ENCODE data around the gene GPC5.

The GPC5 gene

DNA sequence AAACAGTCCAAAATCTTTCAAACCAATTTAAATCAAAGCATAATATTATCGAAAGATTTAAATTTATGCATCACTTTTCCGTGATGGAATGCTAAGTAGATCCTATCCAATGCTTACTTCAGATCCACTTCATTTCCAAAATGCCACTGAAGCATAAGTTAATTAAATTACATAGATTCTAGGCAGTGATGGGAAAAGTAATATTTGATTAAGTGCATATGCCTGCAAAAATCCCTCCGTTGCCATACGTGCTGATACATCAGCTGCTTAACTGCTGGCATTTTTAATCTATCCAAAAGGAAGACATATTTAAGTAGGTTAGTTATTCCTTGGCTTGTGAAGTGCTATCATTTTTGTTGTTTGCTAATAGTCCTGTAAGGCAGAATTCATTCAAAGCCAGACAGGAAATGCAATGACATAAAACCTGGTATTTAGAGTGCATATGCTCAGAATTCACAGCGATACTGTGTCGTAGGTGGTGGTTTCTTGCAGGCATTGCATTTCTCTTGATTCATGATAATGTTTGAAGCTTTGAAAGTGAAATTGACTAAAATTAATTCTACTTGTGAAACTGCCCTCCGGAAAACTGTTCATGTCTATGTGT is 1089.9 kb downstream of the GPC5 start:
- no peak overlapping the region for H3K4me2 ChIP-seq (ENCODE audit: low read length)
- H4K5ac ChIP-seq (ENCODE audit: low read length), result no peak overlapping the region
- H2BK15ac ChIP-seq (replicated peaks; ENCODE audit: low read depth), result no peak overlapping the region
- no peak overlapping the region for H2BK5ac ChIP-seq (ENCODE audit: low read length)
- no peak overlapping the region for H3K27ac ChIP-seq (ENCODE audit: low read depth, low read length)
- no peaks in the 10 kb centered on the region for H3K79me2 ChIP-seq (ENCODE audit: control insufficient read depth, insufficient read depth, low read length)
- no peak overlapping the region for H3K4me3 ChIP-seq (ENCODE audit: low read length)
- DNase-seq, result no peak
- no peak overlapping the region for H3K56ac ChIP-seq (ENCODE audit: low read length)
- no peaks in the 10 kb centered on the region for H3K27me3 ChIP-seq (ENCODE audit: insufficient read depth, low read length, poor library complexity)
- H4K8ac ChIP-seq (ENCODE audit: low read depth, low read length), result no peak overlapping the region
- H2AK5ac ChIP-seq (ENCODE audit: low read length), result no peak overlapping the region
- no peaks in the 10 kb centered on the region for H3K36me3 ChIP-seq (ENCODE audit: control insufficient read depth, insufficient read depth, low read length)
- H3K4ac ChIP-seq (ENCODE audit: low read depth, low read length), result no peak overlapping the region
- no peak overlapping the region for H2BK120ac ChIP-seq (ENCODE audit: low read depth, low read length)
- no peak overlapping the region for H3K23ac ChIP-seq (ENCODE audit: low read length)
- H3K18ac ChIP-seq (ENCODE audit: low read length), result no peak overlapping the region
- no peak overlapping the region for H3K9ac ChIP-seq (ENCODE audit: low read length)
- H3K4me1 ChIP-seq (ENCODE audit: control insufficient read depth, low read depth, low read length), result no peaks in the 10 kb centered on the region
- 100% methylated on average over 1 of the region's 7 CpGs for WGBS (ENCODE audit: extremely low coverage, insufficient coverage, low lambda C conversion rate)
- no peaks in the 10 kb centered on the region for H3K79me1 ChIP-seq (ENCODE audit: low read length)

DNA sequence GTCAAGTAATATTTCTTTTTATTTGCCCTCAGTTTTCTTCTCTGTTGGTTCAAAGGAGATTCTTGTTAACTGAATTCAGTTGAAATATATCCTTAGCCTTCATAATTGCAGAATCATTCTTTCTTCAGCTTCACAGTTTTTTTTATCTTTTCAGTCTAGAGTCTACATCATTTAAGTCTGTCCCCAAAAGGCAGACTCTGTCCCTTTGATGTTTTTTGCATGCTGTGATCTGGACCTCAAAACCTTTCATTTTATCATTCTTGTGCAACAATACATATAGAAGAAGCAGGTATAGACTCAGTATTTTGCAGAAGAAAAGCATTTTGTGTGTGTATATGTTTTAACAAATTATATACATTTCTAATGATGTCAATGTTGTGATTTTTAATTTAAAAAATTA is 1093.4 kb downstream of the GPC5 start:
- Histone ChIP-seq H3K18ac (ENCODE audit: low read length) (no peak overlapping the region), H3K9ac (ENCODE audit: low read length) (no peak overlapping the region), H2AK5ac (ENCODE audit: low read length) (no peak overlapping the region), H3K23ac (ENCODE audit: low read length) (no peak overlapping the region), H2BK120ac (ENCODE audit: low read depth, low read length) (no peak overlapping the region), H3K4me3 (ENCODE audit: low read length) (no peak overlapping the region), H3K36me3 (ENCODE audit: control insufficient read depth, insufficient read depth, low read length) (no peaks in the 10 kb centered on the region), H4K5ac (ENCODE audit: low read length) (no peak overlapping the region), H3K79me2 (ENCODE audit: control insufficient read depth, insufficient read depth, low read length) (no peaks in the 10 kb centered on the region), H3K56ac (ENCODE audit: low read length) (no peak overlapping the region), H3K27ac (ENCODE audit: low read depth, low read length) (no peak overlapping the region), H3K79me1 (ENCODE audit: low read length) (no peaks in the 10 kb centered on the region), H2BK15ac (replicated peaks; ENCODE audit: low read depth) (no peak overlapping the region), H3K4me2 (ENCODE audit: low read length) (no peak overlapping the region), H3K4ac (ENCODE audit: low read depth, low read length) (no peak overlapping the region), H3K4me1 (ENCODE audit: control insufficient read depth, low read depth, low read length) (no peaks in the 10 kb centered on the region), H3K27me3 (ENCODE audit: insufficient read depth, low read length, poor library complexity) (no peaks in the 10 kb centered on the region), H4K8ac (ENCODE audit: low read depth, low read length) (no peak overlapping the region), H2BK5ac (ENCODE audit: low read length) (no peak overlapping the region)
- DNase-seq, result no peak

DNA sequence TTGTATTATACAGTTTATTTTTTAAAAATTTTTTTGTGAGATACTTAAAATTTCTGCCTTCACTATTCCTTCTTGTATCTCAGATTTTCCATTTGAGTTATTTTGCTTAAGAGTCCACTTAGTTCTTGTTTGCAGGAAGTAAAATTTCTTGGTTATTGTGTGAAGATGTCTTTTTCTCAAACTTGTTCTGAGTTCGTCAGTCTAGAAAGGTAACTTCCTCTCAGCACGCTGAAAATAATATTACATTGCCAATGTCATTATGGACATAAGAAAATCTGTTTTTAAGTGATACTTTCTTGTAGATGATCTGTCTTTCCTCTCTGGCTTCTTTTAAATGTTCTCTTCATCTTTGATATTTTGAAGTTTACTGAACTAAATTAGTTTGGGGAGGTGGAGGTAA is 1096.5 kb downstream of the GPC5 start:
- H3K9ac ChIP-seq (ENCODE audit: low read length), result no peak overlapping the region
- H3K23ac ChIP-seq (ENCODE audit: low read length), result no peak overlapping the region
- H3K4me3 ChIP-seq (ENCODE audit: low read length), result no peak overlapping the region
- H2BK120ac ChIP-seq (ENCODE audit: low read depth, low read length), result no peak overlapping the region
- H3K27me3 ChIP-seq (ENCODE audit: insufficient read depth, low read length, poor library complexity), result no peaks in the 10 kb centered on the region
- DNase-seq, result no peak
- no peak overlapping the region for H2AK5ac ChIP-seq (ENCODE audit: low read length)
- H3K18ac ChIP-seq (ENCODE audit: low read length), result no peak overlapping the region
- H3K27ac ChIP-seq (ENCODE audit: low read depth, low read length), result no peak overlapping the region
- no peaks in the 10 kb centered on the region for H3K79me1 ChIP-seq (ENCODE audit: low read length)
- no peaks in the 10 kb centered on the region for H3K4me1 ChIP-seq (ENCODE audit: control insufficient read depth, low read depth, low read length)
- H3K4ac ChIP-seq (ENCODE audit: low read depth, low read length), result no peak overlapping the region
- H3K79me2 ChIP-seq (ENCODE audit: control insufficient read depth, insufficient read depth, low read length), result no peaks in the 10 kb centered on the region
- H4K5ac ChIP-seq (ENCODE audit: low read length), result no peak overlapping the region
- no peaks in the 10 kb centered on the region for H3K36me3 ChIP-seq (ENCODE audit: control insufficient read depth, insufficient read depth, low read length)
- no peak overlapping the region for H2BK15ac ChIP-seq (replicated peaks; ENCODE audit: low read depth)
- H4K8ac ChIP-seq (ENCODE audit: low read depth, low read length), result no peak overlapping the region
- H3K4me2 ChIP-seq (ENCODE audit: low read length), result no peak overlapping the region
- WGBS (ENCODE audit: extremely low coverage, insufficient coverage, low lambda C conversion rate), result no CpG with 5 or more reads among the region's 2 CpGs
- no peak overlapping the region for H3K56ac ChIP-seq (ENCODE audit: low read length)
- no peak overlapping the region for H2BK5ac ChIP-seq (ENCODE audit: low read length)

GRCh38 chr13:92500192-92500591 is 1101.8 kb downstream of the GPC5 start:
- Histone ChIP-seq H2BK120ac (ENCODE audit: low read depth, low read length) (no peak overlapping the region), H2BK15ac (replicated peaks; ENCODE audit: low read depth) (no peak overlapping the region), H2AK5ac (ENCODE audit: low read length) (no peak overlapping the region), H3K4ac (ENCODE audit: low read depth, low read length) (no peak overlapping the region), H3K4me3 (ENCODE audit: low read length) (no peak overlapping the region), H3K79me1 (ENCODE audit: low read length) (no peaks in the 10 kb centered on the region), H3K4me2 (ENCODE audit: low read length) (no peak overlapping the region), H3K9ac (ENCODE audit: low read length) (no peak overlapping the region), H3K36me3 (ENCODE audit: control insufficient read depth, insufficient read depth, low read length) (no peaks in the 10 kb centered on the region), H4K5ac (ENCODE audit: low read length) (no peak overlapping the region), H3K79me2 (ENCODE audit: control insufficient read depth, insufficient read depth, low read length) (no peaks in the 10 kb centered on the region), H3K27me3 (ENCODE audit: insufficient read depth, low read length, poor library complexity) (no peaks in the 10 kb centered on the region), H3K27ac (ENCODE audit: low read depth, low read length) (no peak overlapping the region), H3K4me1 (ENCODE audit: control insufficient read depth, low read depth, low read length) (no peaks in the 10 kb centered on the region), H4K8ac (ENCODE audit: low read depth, low read length) (no peak overlapping the region), H3K56ac (ENCODE audit: low read length) (no peak overlapping the region), H3K18ac (ENCODE audit: low read length) (no peak overlapping the region), H3K23ac (ENCODE audit: low read length) (no peak overlapping the region), H2BK5ac (ENCODE audit: low read length) (no peak overlapping the region)
- no CpG with 5 or more reads among the region's 6 CpGs for WGBS (ENCODE audit: extremely low coverage, insufficient coverage, low lambda C conversion rate)
- peak; percentile 75 for DNase-seq

GRCh38 chr13:92510416-92510815 is 1112.0 kb downstream of the GPC5 start:
- no peak overlapping the region for H2BK15ac ChIP-seq (replicated peaks; ENCODE audit: low read depth)
- H2AK5ac ChIP-seq (ENCODE audit: low read length), result no peak overlapping the region
- H3K4ac ChIP-seq (ENCODE audit: low read depth, low read length), result no peak overlapping the region
- H3K79me1 ChIP-seq (ENCODE audit: low read length), result no peaks in the 10 kb centered on the region
- no peak overlapping the region for H3K4me2 ChIP-seq (ENCODE audit: low read length)
- H3K36me3 ChIP-seq (ENCODE audit: control insufficient read depth, insufficient read depth, low read length), result no peaks in the 10 kb centered on the region
- H2BK120ac ChIP-seq (ENCODE audit: low read depth, low read length), result no peak overlapping the region
- H4K8ac ChIP-seq (ENCODE audit: low read depth, low read length), result no peak overlapping the region
- no peaks in the 10 kb centered on the region for H3K79me2 ChIP-seq (ENCODE audit: control insufficient read depth, insufficient read depth, low read length)
- no peak overlapping the region for H3K4me3 ChIP-seq (ENCODE audit: low read length)
- peak; percentile 82 for DNase-seq
- H3K27ac ChIP-seq (ENCODE audit: low read depth, low read length), result no peak overlapping the region
- no peak overlapping the region for H4K5ac ChIP-seq (ENCODE audit: low read length)
- no peak overlapping the region for H3K18ac ChIP-seq (ENCODE audit: low read length)
- H2BK5ac ChIP-seq (ENCODE audit: low read length), result no peak overlapping the region
- peaks cover 2% of the 10 kb centered on the region for H3K4me1 ChIP-seq (ENCODE audit: control insufficient read depth, low read depth, low read length)
- H3K56ac ChIP-seq (ENCODE audit: low read length), result no peak overlapping the region
- no peak overlapping the region for H3K23ac ChIP-seq (ENCODE audit: low read length)
- no peak overlapping the region for H3K9ac ChIP-seq (ENCODE audit: low read length)
- WGBS (ENCODE audit: extremely low coverage, insufficient coverage, low lambda C conversion rate), result no CpG with 5 or more reads among the region's 2 CpGs
- no peaks in the 10 kb centered on the region for H3K27me3 ChIP-seq (ENCODE audit: insufficient read depth, low read length, poor library complexity)

DNA sequence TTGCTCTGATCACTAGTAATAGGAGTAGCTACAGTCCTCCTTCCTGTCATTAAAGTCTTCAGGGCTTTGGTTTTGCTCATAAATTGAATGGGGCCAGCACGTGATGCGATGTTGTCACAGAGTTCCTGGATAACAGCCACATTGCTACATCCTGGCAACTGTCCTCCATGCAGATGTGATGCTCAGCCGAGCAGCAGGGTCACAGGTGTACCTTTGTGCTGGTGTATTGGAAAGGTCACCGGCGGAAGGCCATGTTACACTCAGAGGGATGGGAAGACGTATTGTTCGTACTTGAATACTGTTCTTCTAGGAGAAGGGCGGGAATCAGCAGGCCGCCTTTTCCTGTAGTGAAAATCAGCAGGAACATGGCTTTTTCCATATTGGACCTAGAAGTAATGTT is 1114.4 kb downstream of the GPC5 start:
- H3K36me3 ChIP-seq (ENCODE audit: control insufficient read depth, insufficient read depth, low read length), result no peaks in the 10 kb centered on the region
- H2BK15ac ChIP-seq (replicated peaks; ENCODE audit: low read depth), result no peak overlapping the region
- no peak overlapping the region for H2BK120ac ChIP-seq (ENCODE audit: low read depth, low read length)
- no peak for DNase-seq
- no peaks in the 10 kb centered on the region for H3K79me1 ChIP-seq (ENCODE audit: low read length)
- no peaks in the 10 kb centered on the region for H3K27me3 ChIP-seq (ENCODE audit: insufficient read depth, low read length, poor library complexity)
- no CpG with 5 or more reads among the region's 9 CpGs for WGBS (ENCODE audit: extremely low coverage, insufficient coverage, low lambda C conversion rate)
- no peak overlapping the region for H3K27ac ChIP-seq (ENCODE audit: low read depth, low read length)
- no peak overlapping the region for H3K9ac ChIP-seq (ENCODE audit: low read length)
- peaks cover 2% of the 10 kb centered on the region for H3K4me1 ChIP-seq (ENCODE audit: control insufficient read depth, low read depth, low read length)
- H4K5ac ChIP-seq (ENCODE audit: low read length), result no peak overlapping the region
- no peak overlapping the region for H3K18ac ChIP-seq (ENCODE audit: low read length)
- no peak overlapping the region for H3K56ac ChIP-seq (ENCODE audit: low read length)
- H3K4me3 ChIP-seq (ENCODE audit: low read length), result no peak overlapping the region
- no peak overlapping the region for H3K4ac ChIP-seq (ENCODE audit: low read depth, low read length)
- H2BK5ac ChIP-seq (ENCODE audit: low read length), result no peak overlapping the region
- no peak overlapping the region for H3K23ac ChIP-seq (ENCODE audit: low read length)
- H3K79me2 ChIP-seq (ENCODE audit: control insufficient read depth, insufficient read depth, low read length), result no peaks in the 10 kb centered on the region
- H2AK5ac ChIP-seq (ENCODE audit: low read length), result no peak overlapping the region
- no peak overlapping the region for H3K4me2 ChIP-seq (ENCODE audit: low read length)
- no peak overlapping the region for H4K8ac ChIP-seq (ENCODE audit: low read depth, low read length)
